ENCODE results near the gene TRIM56. TPM values are rescaled to one million over a fixed set of nuclear protein-coding genes. Genes with fewer than 3 reads are reported as not detected.
A peak's percentile ranks its signal among the peaks of the same experiment; 100 is the strongest.
"Not testable (repeated sequence)": the region's sequence is repeated elsewhere in the genome, so short reads cannot be mapped to it uniquely, and the experiment has no call there.

The TRIM56 gene
- total RNA-seq, 5 donors from 2014 or later (not counting 1 experiment from before 2014, with no cell fraction given), result 47.2 to 80.9 (median 77.4) TPM

DNA sequence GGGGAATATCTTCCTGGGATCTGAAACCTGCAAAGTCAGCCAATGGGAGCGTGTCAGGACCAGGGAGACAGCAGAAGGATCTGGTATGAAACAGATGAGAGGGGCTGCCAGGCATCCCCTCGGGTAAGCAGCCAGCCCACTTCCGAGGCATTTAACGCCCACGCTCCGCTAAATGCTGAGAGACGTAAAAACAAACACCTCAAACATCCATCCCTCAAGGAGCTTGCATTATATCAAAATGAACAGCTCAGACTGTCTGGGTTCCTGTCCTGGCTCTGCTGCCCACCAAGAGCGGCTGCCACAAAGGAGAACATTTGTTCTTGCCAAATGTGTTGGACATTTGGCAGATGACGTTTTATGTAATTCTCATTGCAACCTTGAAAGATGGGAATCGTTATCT is 34.6 kb downstream of the TRIM56 start:
- Mint-ChIP-seq H3K36me3 (no peaks in the 10 kb centered on the region), H3K4me3 (no peak overlapping the region), H3K4me1 (peaks cover 12 to 14% (median 14%) of the 10 kb centered on the region in 3 donors), H3K27ac (no peak overlapping the region), H3K27me3 (peaks cover 22 to 53% of the 10 kb centered on the region in 2 donors), H3K9me3 (no peaks in the 10 kb centered on the region)
- Histone ChIP-seq H3K4me1 (ENCODE audit: control insufficient read depth in 1 of 2, extremely low read depth in 1 of 2, insufficient read depth in 2 of 2, low read length in 2 of 2) (peaks cover 3 to 4% of the 10 kb centered on the region in 2 experiments), H3K4me3 (ENCODE audit: control insufficient read depth in 1 of 2, extremely low read depth in 1 of 2, low read length in 1 of 2) (no peak overlapping the region), H3K9me3 (no peaks in the 10 kb centered on the region), H3K27me3 (replicated peaks in 1 of 2; ENCODE audit: control insufficient read depth in 2 of 2, extremely low read depth in 1 of 2, insufficient read depth in 2 of 2, low read length in 1 of 2) (peaks cover 2 to 75% of the 10 kb centered on the region in 2 experiments), H3K27ac (ENCODE audit: low read length) (no peak overlapping the region), H3K36me3 (ENCODE audit: control insufficient read depth in 2 of 2, extremely low read depth in 1 of 2, insufficient read depth in 1 of 2, low read length in 1 of 2) (no peaks in the 10 kb centered on the region)
- POLR2A ChIA-PET, result interaction anchor here in 1 of 2 donors (0.6 kb wide), 1 partner anchor 27 kb away, joined by 4 read pairs; no protein-coding TSS in a partner anchor
- 48% methylated on average over 7 of the region's 10 CpGs for WGBS (ENCODE audit: insufficient coverage)
- CTCF ChIA-PET, result interaction anchor here in 1 of 2 donors (1.0 kb wide), 1 partner anchor 73 kb away, joined by 3 read pairs; no protein-coding TSS in a partner anchor
- ATAC-seq (replicated peaks in 1 of 4) (no peak), DNase-seq (no peak)

DNA sequence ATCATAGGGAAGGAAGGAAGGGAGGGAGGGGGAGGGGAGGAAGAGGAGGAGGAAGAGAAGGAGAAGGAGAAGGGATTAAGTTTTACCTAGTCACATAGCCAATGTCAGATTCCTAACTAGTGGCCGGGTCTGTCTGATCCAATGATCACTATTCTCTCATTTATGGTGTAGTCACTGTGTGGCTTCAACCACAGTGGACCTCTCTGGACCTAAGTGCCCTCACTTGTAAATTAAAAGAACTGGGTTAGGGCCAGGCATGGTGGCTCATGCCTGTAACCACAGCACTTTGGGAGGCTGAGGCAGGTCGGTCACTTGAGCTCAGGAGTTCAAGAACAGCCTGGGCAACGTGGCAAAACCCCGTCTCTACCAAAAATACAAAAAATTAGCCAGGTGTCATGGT is 35.0 kb downstream of the TRIM56 start:
- Mint-ChIP-seq H3K4me3 (no peak overlapping the region), H3K9me3 (no peaks in the 10 kb centered on the region), H3K27me3 (peaks cover 27 to 57% of the 10 kb centered on the region in 2 donors), H3K4me1 (peaks cover 14 to 19% (median 16%) of the 10 kb centered on the region in 3 donors), H3K27ac (no peak overlapping the region), H3K36me3 (no peaks in the 10 kb centered on the region)
- ATAC-seq (replicated peaks in 1 of 4), result no peak
- no CpG with 5 or more reads among the region's 4 CpGs for WGBS (ENCODE audit: insufficient coverage)
- Histone ChIP-seq H3K9me3 (no peaks in the 10 kb centered on the region), H3K36me3 (ENCODE audit: control insufficient read depth in 2 of 2, extremely low read depth in 1 of 2, insufficient read depth in 1 of 2, low read length in 1 of 2) (no peaks in the 10 kb centered on the region), H3K27ac (ENCODE audit: low read length) (no peak overlapping the region), H3K27me3 (replicated peaks in 1 of 2; ENCODE audit: control insufficient read depth in 2 of 2, extremely low read depth in 1 of 2, insufficient read depth in 2 of 2, low read length in 1 of 2) (peaks cover 2 to 78% of the 10 kb centered on the region in 2 experiments), H3K4me3 (ENCODE audit: control insufficient read depth in 1 of 2, extremely low read depth in 1 of 2, low read length in 1 of 2) (no peak overlapping the region), H3K4me1 (ENCODE audit: control insufficient read depth in 1 of 2, extremely low read depth in 1 of 2, insufficient read depth in 2 of 2, low read length in 2 of 2) (peaks cover 3 to 5% of the 10 kb centered on the region in 2 experiments)
- DNase-seq, result no peak
- ChIA-PET CTCF (interaction anchor here in 1 of 2 donors (1.0 kb wide), 1 partner anchor 72 kb away, joined by 3 read pairs; no protein-coding TSS in a partner anchor), POLR2A (interaction anchor here in 1 of 2 donors (0.6 kb wide), 1 partner anchor 27 kb away, joined by 4 read pairs; no protein-coding TSS in a partner anchor)

DNA sequence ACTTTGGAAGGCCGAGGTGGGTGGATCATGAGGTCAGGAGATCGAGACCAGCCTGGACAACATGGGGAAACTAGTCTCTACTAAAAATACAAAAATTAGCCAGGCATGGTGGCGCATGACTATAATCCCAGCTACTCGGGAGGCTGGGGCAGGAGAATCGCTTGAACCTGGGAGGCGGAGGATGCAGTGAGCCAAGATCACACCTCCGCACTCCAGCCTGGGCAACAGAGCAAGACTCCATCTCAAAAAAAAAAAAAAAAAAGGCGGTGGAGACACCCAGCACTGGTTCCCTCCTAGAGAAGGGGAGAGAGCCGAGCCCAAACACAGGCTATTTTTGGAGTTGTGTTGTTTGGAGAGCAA is 36.3 kb downstream of the TRIM56 start:
- H3K27ac Mint-ChIP-seq; H3K27ac ChIP-seq (ENCODE audit: low read length); H3K9me3 Mint-ChIP-seq; H3K9me3 ChIP-seq; H3K36me3 ChIP-seq (ENCODE audit: control insufficient read depth in 2 of 2, extremely low read depth in 1 of 2, insufficient read depth in 1 of 2, low read length in 1 of 2); ATAC-seq (replicated peaks in 1 of 4); CTCF ChIA-PET; DNase-seq; POLR2A ChIA-PET; H3K36me3 Mint-ChIP-seq; H3K4me3 ChIP-seq (ENCODE audit: control insufficient read depth in 1 of 2, extremely low read depth in 1 of 2, low read length in 1 of 2): not testable (repeated sequence)
- H3K4me3 Mint-ChIP-seq, result peak overlapping the region in 1 of 3 donors; percentile 58
- H3K27me3 ChIP-seq (replicated peaks in 1 of 2; ENCODE audit: control insufficient read depth in 2 of 2, extremely low read depth in 1 of 2, insufficient read depth in 2 of 2, low read length in 1 of 2), result peaks cover 2 to 84% of the 10 kb centered on the region in 2 experiments
- peaks cover 24 to 31% (median 26%) of the 10 kb centered on the region in 3 donors for H3K4me1 Mint-ChIP-seq
- 100% methylated on average over 3 of the region's 9 CpGs for WGBS (ENCODE audit: insufficient coverage)
- peaks cover 36 to 63% of the 10 kb centered on the region in 2 donors for H3K27me3 Mint-ChIP-seq
- peaks cover 3 to 13% of the 10 kb centered on the region in 2 experiments for H3K4me1 ChIP-seq (ENCODE audit: control insufficient read depth in 1 of 2, extremely low read depth in 1 of 2, insufficient read depth in 2 of 2, low read length in 2 of 2)

- CTCF ChIA-PET, result interaction anchor here in 1 of 2 donors (0.5 kb wide), 1 partner anchor 325 kb away, joined by 3 read pairs; no protein-coding TSS in a partner anchor
- Histone ChIP-seq H3K4me3 (ENCODE audit: control insufficient read depth in 1 of 2, extremely low read depth in 1 of 2, low read length in 1 of 2) (no peak overlapping the region), H3K36me3 (ENCODE audit: control insufficient read depth in 2 of 2, extremely low read depth in 1 of 2, insufficient read depth in 1 of 2, low read length in 1 of 2) (no peaks in the 10 kb centered on the region), H3K27me3 (replicated peaks in 1 of 2; ENCODE audit: control insufficient read depth in 2 of 2, extremely low read depth in 1 of 2, insufficient read depth in 2 of 2, low read length in 1 of 2) (peaks cover 2 to 86% of the 10 kb centered on the region in 2 experiments), H3K9me3 (no peaks in the 10 kb centered on the region), H3K4me1 (ENCODE audit: control insufficient read depth in 1 of 2, extremely low read depth in 1 of 2, insufficient read depth in 2 of 2, low read length in 2 of 2) (peaks cover 3 to 20% of the 10 kb centered on the region in 2 experiments), H3K27ac (ENCODE audit: low read length) (no peak overlapping the region)
- H3K27ac Mint-ChIP-seq, result peak overlapping the region in 1 of 2 donors; percentile 5
- H3K27me3 Mint-ChIP-seq, result peaks cover 36 to 68% of the 10 kb centered on the region in 2 donors
- H3K9me3 Mint-ChIP-seq, result no peaks in the 10 kb centered on the region
- H3K36me3 Mint-ChIP-seq, result no peaks in the 10 kb centered on the region
- POLR2A ChIA-PET, result interaction anchor here in 1 of 2 donors (0.6 kb wide), 1 partner anchor 341 kb away, joined by 3 read pairs; no protein-coding TSS in a partner anchor
- DNase-seq (no peak), ATAC-seq (replicated peaks in 1 of 4) (no peak)
- 33% methylated on average over 8 of the region's 17 CpGs for whole genome bisulfite sequencing (ENCODE audit: insufficient coverage)
- H3K4me3 Mint-ChIP-seq, result peak overlapping the region in 2 of 3 donors; percentile 21 to 58
- H3K4me1 Mint-ChIP-seq, result peaks cover 31 to 37% (median 33%) of the 10 kb centered on the region in 3 donors
Measured at GRCh38 chr7:101121991-101122932, 37.0 kb downstream of the TRIM56 start.

DNA sequence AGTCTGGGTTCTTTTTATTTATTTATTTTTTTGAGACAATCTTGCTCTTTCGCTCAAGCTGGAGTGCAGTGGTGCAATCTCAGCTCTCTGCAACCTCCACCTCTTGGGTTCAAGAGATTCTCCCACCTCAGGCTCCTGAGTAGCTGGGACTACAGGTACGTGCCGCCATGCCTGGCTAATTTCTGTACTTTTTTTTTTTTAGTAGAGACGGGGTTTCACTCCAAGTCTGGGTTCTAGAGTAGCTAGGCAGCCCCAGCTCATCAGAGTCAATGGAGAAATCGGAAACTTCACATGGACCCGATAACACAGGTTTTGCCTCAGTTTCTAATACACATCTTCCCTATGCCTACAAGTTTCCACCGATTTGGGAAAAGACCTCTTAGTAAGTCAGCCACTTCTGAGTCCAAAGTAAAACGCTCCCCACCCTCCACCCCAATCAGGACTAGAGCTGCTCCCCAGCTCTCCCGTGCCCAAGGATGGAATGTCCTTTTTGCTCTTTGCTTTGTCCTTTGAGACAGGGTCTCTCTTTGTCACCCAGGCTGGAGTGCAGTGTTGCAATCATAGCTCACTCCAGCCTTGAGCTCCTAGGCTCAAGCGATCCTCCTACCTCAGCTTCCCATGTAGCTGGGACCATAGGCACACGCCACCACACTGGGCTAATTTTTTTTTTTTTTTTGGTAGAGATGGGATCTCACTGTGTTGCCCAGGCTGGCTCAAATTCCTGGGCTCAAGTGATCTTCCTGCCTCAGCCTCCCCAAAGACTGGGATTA is 37.8 kb downstream of the TRIM56 start:
- no peaks in the 10 kb centered on the region for H3K9me3 Mint-ChIP-seq
- 84% methylated on average over 8 of the region's 11 CpGs for WGBS (ENCODE audit: insufficient coverage)
- Histone ChIP-seq H3K27me3 (replicated peaks in 1 of 2; ENCODE audit: control insufficient read depth in 2 of 2, extremely low read depth in 1 of 2, insufficient read depth in 2 of 2, low read length in 1 of 2) (peaks cover 2 to 86% of the 10 kb centered on the region in 2 experiments), H3K4me3 (ENCODE audit: control insufficient read depth in 1 of 2, extremely low read depth in 1 of 2, low read length in 1 of 2) (no peak overlapping the region), H3K4me1 (ENCODE audit: control insufficient read depth in 1 of 2, extremely low read depth in 1 of 2, insufficient read depth in 2 of 2, low read length in 2 of 2) (peaks cover 3 to 23% of the 10 kb centered on the region in 2 experiments), H3K27ac (ENCODE audit: low read length) (no peak overlapping the region), H3K36me3 (ENCODE audit: control insufficient read depth in 2 of 2, extremely low read depth in 1 of 2, insufficient read depth in 1 of 2, low read length in 1 of 2) (no peaks in the 10 kb centered on the region), H3K9me3 (no peaks in the 10 kb centered on the region)
- H3K4me1 Mint-ChIP-seq, result peaks cover 33 to 45% (median 36%) of the 10 kb centered on the region in 3 donors
- ChIA-PET CTCF (interaction anchor here in 1 of 2 donors (0.5 kb wide), 1 partner anchor 326 kb away, joined by 3 read pairs; no protein-coding TSS in a partner anchor), POLR2A (no interaction called here)
- no peak overlapping the region for H3K27ac Mint-ChIP-seq
- no peak overlapping the region for H3K4me3 Mint-ChIP-seq
- DNase-seq (no peak), ATAC-seq (replicated peaks in 1 of 4) (no peak)
- peaks cover 41 to 73% of the 10 kb centered on the region in 2 donors for H3K27me3 Mint-ChIP-seq
- no peaks in the 10 kb centered on the region for H3K36me3 Mint-ChIP-seq

- Histone ChIP-seq H3K27ac (ENCODE audit: low read length) (no peak overlapping the region), H3K9me3 (no peaks in the 10 kb centered on the region), H3K27me3 (replicated peaks in 1 of 2; ENCODE audit: control insufficient read depth in 2 of 2, extremely low read depth in 1 of 2, insufficient read depth in 2 of 2, low read length in 1 of 2) (peaks cover 2 to 86% of the 10 kb centered on the region in 2 experiments), H3K4me3 (ENCODE audit: control insufficient read depth in 1 of 2, extremely low read depth in 1 of 2, low read length in 1 of 2) (no peak overlapping the region), H3K4me1 (ENCODE audit: control insufficient read depth in 1 of 2, extremely low read depth in 1 of 2, insufficient read depth in 2 of 2, low read length in 2 of 2) (peaks cover 3 to 27% of the 10 kb centered on the region in 2 experiments), H3K36me3 (ENCODE audit: control insufficient read depth in 2 of 2, extremely low read depth in 1 of 2, insufficient read depth in 1 of 2, low read length in 1 of 2) (no peaks in the 10 kb centered on the region)
- H3K27ac Mint-ChIP-seq, result no peak overlapping the region
- CTCF ChIA-PET, result no interaction called here
- H3K36me3 Mint-ChIP-seq, result no peaks in the 10 kb centered on the region
- 86% methylated on average over 1 of the region's 3 CpGs for WGBS (ENCODE audit: insufficient coverage)
- H3K4me3 Mint-ChIP-seq, result no peak overlapping the region
- DNase-seq (no peak), ATAC-seq (replicated peaks in 1 of 4) (no peak)
- peaks cover 33 to 45% (median 36%) of the 10 kb centered on the region in 3 donors for H3K4me1 Mint-ChIP-seq
- POLR2A ChIA-PET, result no interaction called here
- H3K27me3 Mint-ChIP-seq, result peaks cover 41 to 77% of the 10 kb centered on the region in 2 donors
- no peaks in the 10 kb centered on the region for H3K9me3 Mint-ChIP-seq
Measured at GRCh38 chr7:101123703-101124068, 38.4 kb downstream of the TRIM56 start.
